Mesendoderm (in vitro differentiated cells): Measurements from ENCODE around the gene CEACAM1.
A peak's percentile ranks its signal among the peaks of the same experiment; 100 is the strongest.
"Not testable (repeated sequence)": the region's sequence is repeated elsewhere in the genome, so short reads cannot be mapped to it uniquely, and the experiment has no call there.

Source experiments
- DNase-seq: peaks from one replicate; pipeline ENCODE4 v3.0.0; 2013
- H2AK5ac ChIP-seq: 2 replicates; pipeline ENCODE4 v1.6.1; 2013; ENCODE audit warnings: low read length, inconsistent platforms
- H2BK120ac ChIP-seq: 2 replicates; pipeline ENCODE4 v1.6.1; 2013; ENCODE audit warnings: low read depth, mild to moderate bottlenecking, low read length, moderate library complexity, mixed read lengths
- H2BK15ac ChIP-seq: replicated peaks from 2 replicates; pipeline ENCODE4 v1.6.1; 2013; ENCODE audit warnings: low read depth, mild to moderate bottlenecking, moderate library complexity
- H2BK5ac ChIP-seq: 2 replicates; pipeline ENCODE4 v1.6.1; 2013; ENCODE audit warnings: low read length, inconsistent platforms
- H3K18ac ChIP-seq: 2 replicates; pipeline ENCODE4 v1.6.1; 2013; ENCODE audit warnings: mild to moderate bottlenecking, low read length, mixed read lengths
- H3K23ac ChIP-seq: one replicate; pipeline ENCODE4 v1.6.1; 2013; ENCODE audit warnings: low read length
- H3K27ac ChIP-seq: 2 replicates; pipeline ENCODE4 v1.5.1; 2013; ENCODE audit warnings: low read depth, mild to moderate bottlenecking, inconsistent platforms, low read length, moderate library complexity
- H3K27me3 ChIP-seq: 2 replicates; pipeline ENCODE4 v1.6.1; 2013; ENCODE audit warnings: low read length, control low read depth, mild to moderate bottlenecking, inconsistent platforms; ENCODE audit not compliant: insufficient read depth, poor library complexity
- H3K36me3 ChIP-seq: 2 replicates; pipeline ENCODE4 v1.6.1; 2013; ENCODE audit warnings: low read length, inconsistent platforms; ENCODE audit not compliant: control insufficient read depth, insufficient read depth
- H3K4ac ChIP-seq: one replicate; pipeline ENCODE4 v1.6.1; 2013; ENCODE audit warnings: low read depth, mild to moderate bottlenecking, low read length, moderate library complexity
- H3K4me1 ChIP-seq: 2 replicates; pipeline ENCODE4 v1.6.1; 2013; ENCODE audit warnings: low read depth, low read length, inconsistent platforms; ENCODE audit not compliant: control insufficient read depth
- H3K4me2 ChIP-seq: 2 replicates; pipeline ENCODE4 v1.6.1; 2013; ENCODE audit warnings: low read length
- H3K4me3 ChIP-seq: 2 replicates; pipeline ENCODE4 v1.5.1; 2013; ENCODE audit warnings: mild to moderate bottlenecking, low read length
- H3K56ac ChIP-seq: one replicate; pipeline ENCODE4 v1.6.1; 2013; ENCODE audit warnings: low read length
- H3K79me1 ChIP-seq: 2 replicates; pipeline ENCODE4 v1.6.1; 2013; ENCODE audit warnings: low read length, inconsistent platforms
- H3K79me2 ChIP-seq: 2 replicates; pipeline ENCODE4 v1.6.1; 2013; ENCODE audit warnings: mild to moderate bottlenecking, low read length; ENCODE audit not compliant: control insufficient read depth, insufficient read depth
- H3K9ac ChIP-seq: 2 replicates; pipeline ENCODE4 v1.6.1; 2013; ENCODE audit warnings: low read length, inconsistent platforms
- H4K5ac ChIP-seq: one replicate; pipeline ENCODE4 v1.6.1; 2013; ENCODE audit warnings: low read length
- H4K8ac ChIP-seq: one replicate; pipeline ENCODE4 v1.6.1; 2013; ENCODE audit warnings: low read depth, mild to moderate bottlenecking, control low read depth, low read length, moderate library complexity
- WGBS: extraction: QIAGEN DNeasy Blood & Tissue Kit; methylation state at CpG from one replicate; pipeline ENCODE4 v1.1.7; 2013; ENCODE audit warnings: low lambda C conversion rate, missing lambda C conversion rate; ENCODE audit not compliant: insufficient coverage; ENCODE audit errors: extremely low coverage; 5-methylcytosine and 5-hydroxymethylcytosine counted together

Gene CEACAM1

GRCh38 chr19:42558450-42559150, 30.3 kb upstream of the CEACAM1 start:
- Histone ChIP-seq H3K9ac (no peak overlapping the region), H3K36me3 (no peaks in the 10 kb centered on the region), H3K27me3 (no peaks in the 10 kb centered on the region), H2BK5ac (no peak overlapping the region), H2BK15ac (no peak overlapping the region), H3K18ac (no peak overlapping the region), H4K5ac (no peak overlapping the region), H3K4me1 (no peaks in the 10 kb centered on the region), H2BK120ac (no peak overlapping the region), H3K56ac (no peak overlapping the region), H3K79me2 (no peaks in the 10 kb centered on the region), H3K27ac (no peak overlapping the region), H3K79me1 (no peaks in the 10 kb centered on the region), H3K4me3 (no peak overlapping the region), H3K4me2 (no peak overlapping the region), H3K23ac (no peak overlapping the region), H4K8ac (no peak overlapping the region), H2AK5ac (no peak overlapping the region), H3K4ac (no peak overlapping the region)
- no CpG with 5 or more reads among the region's 7 CpGs for WGBS
- no peak for DNase-seq

- not testable (repeated sequence) for H3K18ac ChIP-seq, H4K8ac ChIP-seq, H3K27ac ChIP-seq, H3K9ac ChIP-seq, H2BK5ac ChIP-seq, H2AK5ac ChIP-seq, H3K36me3 ChIP-seq, H3K79me2 ChIP-seq, H3K56ac ChIP-seq, H3K27me3 ChIP-seq, H2BK120ac ChIP-seq, H3K4me3 ChIP-seq, DNase-seq, H3K79me1 ChIP-seq, H3K23ac ChIP-seq, H4K5ac ChIP-seq, H2BK15ac ChIP-seq, H3K4me1 ChIP-seq, H3K4ac ChIP-seq, H3K4me2 ChIP-seq
- no CpG with 5 or more reads among the region's 10 CpGs for WGBS
Observed at GRCh38 chr19:42557386-42557871, 29.1 kb upstream of the CEACAM1 start.

GRCh38 chr19:42555801-42556200, 27.5 kb upstream of the CEACAM1 start:
- H2BK15ac ChIP-seq: no peak overlapping the region
- H2AK5ac ChIP-seq: no peak overlapping the region
- H3K4me2 ChIP-seq: no peak overlapping the region
- H3K4ac ChIP-seq: no peak overlapping the region
- no peak for DNase-seq
- no peaks in the 10 kb centered on the region for H3K4me1 ChIP-seq
- no peak overlapping the region for H2BK5ac ChIP-seq
- WGBS: no CpG with 5 or more reads among the region's 10 CpGs
- no peak overlapping the region for H3K9ac ChIP-seq
- no peaks in the 10 kb centered on the region for H3K36me3 ChIP-seq
- H3K79me1 ChIP-seq: no peaks in the 10 kb centered on the region
- no peak overlapping the region for H4K5ac ChIP-seq
- no peaks in the 10 kb centered on the region for H3K27me3 ChIP-seq
- H3K18ac ChIP-seq: no peak overlapping the region
- no peak overlapping the region for H2BK120ac ChIP-seq
- H3K56ac ChIP-seq: no peak overlapping the region
- H3K4me3 ChIP-seq: no peak overlapping the region
- no peak overlapping the region for H3K27ac ChIP-seq
- no peak overlapping the region for H3K23ac ChIP-seq
- H4K8ac ChIP-seq: no peak overlapping the region
- no peaks in the 10 kb centered on the region for H3K79me2 ChIP-seq

GRCh38 chr19:42555317-42555716, 27.0 kb upstream of the CEACAM1 start:
- no peak overlapping the region for H3K9ac ChIP-seq
- no peaks in the 10 kb centered on the region for H3K79me1 ChIP-seq
- H2BK120ac ChIP-seq: no peak overlapping the region
- no peaks in the 10 kb centered on the region for H3K79me2 ChIP-seq
- WGBS: no CpG with 5 or more reads among the region's 5 CpGs
- H3K4ac ChIP-seq: no peak overlapping the region
- no peaks in the 10 kb centered on the region for H3K4me1 ChIP-seq
- no peak overlapping the region for H4K5ac ChIP-seq
- H2BK5ac ChIP-seq: no peak overlapping the region
- H3K23ac ChIP-seq: no peak overlapping the region
- H3K36me3 ChIP-seq: no peaks in the 10 kb centered on the region
- H3K56ac ChIP-seq: no peak overlapping the region
- H3K4me3 ChIP-seq: no peak overlapping the region
- peak; percentile 31 for DNase-seq
- no peak overlapping the region for H3K18ac ChIP-seq
- no peak overlapping the region for H3K27ac ChIP-seq
- no peak overlapping the region for H3K4me2 ChIP-seq
- no peak overlapping the region for H4K8ac ChIP-seq
- H2AK5ac ChIP-seq: no peak overlapping the region
- H2BK15ac ChIP-seq: no peak overlapping the region
- no peaks in the 10 kb centered on the region for H3K27me3 ChIP-seq

- Histone ChIP-seq H2BK15ac (no peak overlapping the region), H3K4ac (no peak overlapping the region), H3K36me3 (no peaks in the 10 kb centered on the region), H3K79me2 (no peaks in the 10 kb centered on the region), H4K5ac (no peak overlapping the region), H3K4me3 (no peak overlapping the region), H3K23ac (no peak overlapping the region), H3K18ac (no peak overlapping the region), H3K27ac (no peak overlapping the region), H3K27me3 (no peaks in the 10 kb centered on the region), H2BK120ac (no peak overlapping the region), H4K8ac (no peak overlapping the region), H3K4me1 (no peaks in the 10 kb centered on the region), H2AK5ac (no peak overlapping the region), H3K4me2 (no peak overlapping the region), H3K56ac (no peak overlapping the region), H2BK5ac (no peak overlapping the region), H3K9ac (no peak overlapping the region), H3K79me1 (no peaks in the 10 kb centered on the region)
- no CpG with 5 or more reads among the region's 3 CpGs for WGBS
- no peak for DNase-seq
Observed at GRCh38 chr19:42554046-42554575, 25.8 kb upstream of the CEACAM1 start.
